ENCODE results near the gene SMG9. TPM values are rescaled to one million over a fixed set of nuclear protein-coding genes. Genes with fewer than 3 reads are reported as not detected.

Gene SMG9
- total RNA-seq, 1 experiment from 2014 or later, result 52.2 TPM

- peaks cover 40 to 92% (median 75%) of the 10 kb centered on the region in 3 experiments; a peak in 6 of 7 replicates for H3K36me3 Mint-ChIP-seq (ENCODE audit: insufficient read depth in 1 of 3, low read depth in 3 of 3)
- H3K4me2 ChIP-seq (ENCODE audit: insufficient read depth, insufficient read length, low read length), result no peak overlapping the region
- no peak overlapping the region for H3K9ac ChIP-seq (ENCODE audit: extremely low read depth, insufficient read length, low read length)
- H3K79me2 ChIP-seq (ENCODE audit: insufficient read depth, low read length), result no peaks in the 10 kb centered on the region
- no peaks in the 10 kb centered on the region for H3K9me3 Mint-ChIP-seq
- H3K14ac ChIP-seq (ENCODE audit: insufficient read depth, low read length), result no peak overlapping the region
- H4K91ac ChIP-seq (ENCODE audit: insufficient read length, low read depth, low read length), result no peak overlapping the region
- no peak overlapping the region for H4K8ac ChIP-seq (replicated peaks; ENCODE audit: insufficient read length, low read depth, low read length)
- no peaks in the 10 kb centered on the region for H3K4me1 ChIP-seq (ENCODE audit: insufficient read depth, low read length)
- H3K4me3 Mint-ChIP-seq, result no peak overlapping the region
- H2BK15ac ChIP-seq (ENCODE audit: low read depth, low read length), result no peak overlapping the region
- no peak overlapping the region for H3K4ac ChIP-seq (ENCODE audit: low read depth, low read length)
- H2BK12ac ChIP-seq (ENCODE audit: insufficient read length, low read depth, low read length), result no peak overlapping the region
- H3K27ac Mint-ChIP-seq, result no peak overlapping the region
- H2AFZ ChIP-seq (ENCODE audit: low read length), result no peak overlapping the region
- no peak overlapping the region for H2BK120ac ChIP-seq (ENCODE audit: low read depth, low read length, poor library complexity, severe bottlenecking)
- H4K5ac ChIP-seq (ENCODE audit: insufficient read length, low read depth, low read length), result no peak overlapping the region
- no peaks in the 10 kb centered on the region for H3K27me3 ChIP-seq (ENCODE audit: insufficient read depth, low read length)
- H3K27me3 Mint-ChIP-seq (ENCODE audit: low read depth), result no peaks in the 10 kb centered on the region
- no peaks in the 10 kb centered on the region for H3K9me3 ChIP-seq (ENCODE audit: control insufficient read depth, low read depth, low read length)
- H4K20me1 ChIP-seq (ENCODE audit: control insufficient read depth, insufficient read depth, insufficient read length), result no peaks in the 10 kb centered on the region
- H3K79me1 ChIP-seq (ENCODE audit: insufficient read depth, low read depth, low read length, poor library complexity, severe bottlenecking), result no peaks in the 10 kb centered on the region
- no peak overlapping the region for H3K56ac ChIP-seq (ENCODE audit: insufficient read length, low read depth, low read length)
- no peak overlapping the region for H3K27ac ChIP-seq (ENCODE audit: insufficient read length, low read depth, low read length)
- no peak for DNase-seq
- no peak for TF ChIP-seq CTCF (conservative IDR thresholded peaks at IDR 0.05)
- no peak overlapping the region for H2AK5ac ChIP-seq (ENCODE audit: insufficient read length, low read length)
- H3K23ac ChIP-seq (ENCODE audit: insufficient read length, low read depth, low read length), result no peak overlapping the region
- no peak overlapping the region for H3K18ac ChIP-seq (ENCODE audit: insufficient read length, low read depth, low read length)
- no peaks in the 10 kb centered on the region for H3K23me2 ChIP-seq (ENCODE audit: insufficient read length, low read depth, low read length, poor library complexity, severe bottlenecking)
- no peak overlapping the region for H3T11ph ChIP-seq (ENCODE audit: low read length)
- H3K4me1 Mint-ChIP-seq, result no peaks in the 10 kb centered on the region
- H2BK20ac ChIP-seq (ENCODE audit: low read depth, low read length, poor library complexity, severe bottlenecking), result no peak overlapping the region
- no peak overlapping the region for H2BK5ac ChIP-seq (ENCODE audit: insufficient read length, low read length)
Observed at GRCh38 chr19:43735957-43736356, 18.8 kb downstream of the SMG9 start.

Data from H9 (cell line).